ENCODE data around the gene ID4.

- no peak for TF ChIP-seq POLR2A (IDR thresholded peaks at IDR 0.05; ENCODE audit: low read depth, low read length)
- TF ChIP-seq TAF1 (IDR thresholded peaks at IDR 0.05; ENCODE audit: borderline replicate concordance, low read depth, low read length): no peak
- no peak for TF ChIP-seq POLR2AphosphoS5 (IDR thresholded peaks at IDR 0.05; ENCODE audit: low read depth, low read length)
These were observed at the start of gene ID4 for GRCh38 chr6:19836799-19837510.
